ENCODE measurements around the gene KANSL1.

The KANSL1 gene

DNA sequence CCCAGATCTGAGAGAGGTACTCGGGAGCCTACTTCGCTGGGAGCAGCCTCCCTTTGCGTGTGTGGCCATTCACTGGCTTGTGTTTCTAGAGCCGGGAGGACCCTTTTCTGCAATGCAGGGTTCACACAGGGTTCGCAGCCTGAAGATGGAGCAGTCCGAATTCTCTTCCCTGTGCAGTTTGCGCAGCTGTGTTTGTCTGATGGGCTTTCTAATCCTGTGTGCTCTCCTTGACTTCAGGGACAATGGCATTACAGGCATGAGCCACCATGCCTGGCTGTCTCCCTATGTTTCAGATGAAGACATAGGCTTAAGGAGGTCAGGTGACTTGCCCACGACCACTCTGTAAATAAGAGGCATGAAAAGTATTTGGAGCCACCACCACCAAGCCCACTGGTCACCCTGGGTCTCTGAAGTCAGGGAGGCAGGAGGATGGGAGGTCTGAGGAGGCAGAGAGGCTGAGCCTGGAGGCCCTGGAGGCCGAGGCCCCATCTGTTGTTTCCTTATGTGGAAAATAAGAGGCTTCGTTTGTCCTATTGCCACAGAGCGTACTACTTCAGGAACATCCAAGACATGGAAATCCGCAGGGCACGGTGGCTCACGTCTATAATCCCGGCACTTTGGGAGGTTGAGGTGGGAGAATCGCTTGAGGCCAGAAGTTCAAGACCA, 199.1 kb downstream of the KANSL1 start:
- no peak for DNase-seq (ENCODE audit: low read depth in 1 of 2, low spot score in 1 of 2)
- no peak for TF ChIP-seq JUND (IDR thresholded peaks at IDR 0.05; ENCODE audit: low read depth)
- in situ Hi-C loops (cut with HindIII; ENCODE audit: low pct_unique_long_range_greater_than_20kb, low sequenced_read_pairs), result no loop called here

DNA sequence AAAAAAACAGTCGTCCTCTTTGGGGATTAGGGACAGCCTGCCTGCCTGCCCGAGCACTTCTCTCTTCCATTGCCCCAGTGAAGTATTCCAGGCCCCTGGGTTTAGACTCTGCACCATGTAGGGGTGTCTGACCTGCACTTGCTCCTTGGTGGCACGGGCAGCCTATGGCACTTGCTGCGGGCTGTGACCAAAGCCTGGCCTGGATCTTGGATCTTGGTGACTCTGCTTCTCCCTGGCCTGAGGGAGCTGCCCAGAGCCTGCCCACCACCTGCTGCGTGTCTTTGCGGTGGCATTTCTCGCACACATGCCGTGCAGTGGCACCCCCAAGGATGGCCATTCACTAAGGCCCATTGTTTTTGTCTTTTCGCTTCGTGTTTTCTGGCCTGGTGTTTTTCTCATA, 200.3 kb downstream of the KANSL1 start:
- no peak for TF ChIP-seq JUND (IDR thresholded peaks at IDR 0.05; ENCODE audit: low read depth)
- in situ Hi-C loops (cut with HindIII; ENCODE audit: low pct_unique_long_range_greater_than_20kb, low sequenced_read_pairs), result no loop called here
- peak in 1 of 2 experiments; percentile 35 for DNase-seq (ENCODE audit: low read depth in 1 of 2, low spot score in 1 of 2)

DNA sequence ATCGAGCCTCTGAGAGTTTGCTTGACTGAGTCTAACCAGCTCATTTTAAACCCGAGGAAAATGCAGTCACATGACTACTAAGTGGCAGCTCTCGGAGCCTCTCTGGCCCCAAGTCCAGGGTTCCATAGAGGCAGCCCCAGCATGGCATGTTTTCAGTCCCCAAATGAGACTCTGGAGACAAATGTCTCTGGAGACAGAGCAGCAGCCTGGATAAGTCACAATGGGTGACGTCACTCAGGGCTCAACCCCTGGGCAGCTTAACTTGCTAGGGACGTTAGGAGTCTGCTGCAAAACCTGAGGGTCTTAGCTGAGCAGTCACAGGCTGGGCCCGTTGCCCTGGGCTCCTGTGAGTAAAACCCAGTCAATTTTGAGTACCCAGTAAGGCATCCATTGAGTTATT, 201.1 kb downstream of the KANSL1 start:
- TF ChIP-seq JUND (IDR thresholded peaks at IDR 0.05; ENCODE audit: low read depth), result no peak
- in situ Hi-C loops (cut with HindIII; ENCODE audit: low pct_unique_long_range_greater_than_20kb, low sequenced_read_pairs), result no loop called here
- no peak for DNase-seq (ENCODE audit: low read depth in 1 of 2, low spot score in 1 of 2)

DNA sequence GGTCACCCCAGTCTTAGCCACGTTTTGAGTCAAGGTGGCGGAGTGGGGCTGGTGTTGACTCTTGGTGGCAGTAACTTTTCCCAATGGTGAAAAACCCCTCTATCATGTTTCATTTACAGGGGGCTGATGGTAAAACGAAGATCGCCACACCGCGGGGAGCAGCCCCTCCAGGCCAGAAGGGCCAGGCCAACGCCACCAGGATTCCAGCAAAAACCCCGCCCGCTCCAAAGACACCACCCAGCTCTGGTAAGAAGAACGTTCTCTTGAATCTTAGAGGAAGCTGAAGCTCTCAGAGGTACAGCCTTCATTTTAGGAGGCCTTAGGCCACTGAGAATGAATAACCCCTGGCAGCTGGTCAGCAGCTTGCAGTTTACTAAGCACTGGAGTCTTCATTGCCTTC, 201.9 kb downstream of the KANSL1 start:
- TF ChIP-seq JUND (IDR thresholded peaks at IDR 0.05; ENCODE audit: low read depth), result no peak
- no peak for DNase-seq (ENCODE audit: low read depth in 1 of 2, low spot score in 1 of 2)
- in situ Hi-C loops (cut with HindIII; ENCODE audit: low pct_unique_long_range_greater_than_20kb, low sequenced_read_pairs), result no loop called here

DNA sequence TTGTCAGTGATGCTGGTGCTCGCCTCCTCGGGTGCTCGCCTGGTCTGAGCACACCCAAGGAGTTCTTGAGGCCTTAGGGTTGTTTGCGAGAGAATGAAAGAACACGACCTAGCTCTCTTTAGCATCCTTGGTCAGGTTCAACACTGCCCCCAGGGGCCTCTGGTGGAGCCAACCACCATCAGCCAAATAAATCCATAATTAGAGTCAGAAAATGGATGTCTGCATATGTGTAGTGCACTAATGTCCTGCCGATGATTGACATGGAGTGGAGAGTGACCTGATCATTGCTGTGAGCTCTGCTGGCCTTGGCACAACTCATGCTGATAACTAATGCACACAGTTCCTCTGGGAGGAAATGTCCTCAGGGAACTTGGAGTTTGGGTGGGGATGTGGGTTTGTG, 202.3 kb downstream of the KANSL1 start:
- in situ Hi-C loops (cut with HindIII; ENCODE audit: low pct_unique_long_range_greater_than_20kb, low sequenced_read_pairs), result no loop called here
- no peak for DNase-seq (ENCODE audit: low read depth in 1 of 2, low spot score in 1 of 2)
- TF ChIP-seq JUND (IDR thresholded peaks at IDR 0.05; ENCODE audit: low read depth), result no peak

DNA sequence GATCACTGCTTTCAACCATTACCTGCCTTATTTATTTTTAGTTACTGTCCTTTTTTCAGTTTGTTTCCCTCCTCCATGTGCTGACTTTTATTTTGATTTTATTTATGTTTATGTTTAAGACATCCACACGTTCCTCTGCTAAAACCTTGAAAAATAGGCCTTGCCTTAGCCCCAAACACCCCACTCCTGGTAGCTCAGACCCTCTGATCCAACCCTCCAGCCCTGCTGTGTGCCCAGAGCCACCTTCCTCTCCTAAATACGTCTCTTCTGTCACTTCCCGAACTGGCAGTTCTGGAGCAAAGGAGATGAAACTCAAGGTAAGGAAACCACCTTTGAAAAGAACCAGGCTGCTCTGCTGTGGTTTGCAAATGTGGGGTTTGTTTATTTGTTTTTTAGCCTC, 203.5 kb downstream of the KANSL1 start:
- in situ Hi-C loops (cut with HindIII; ENCODE audit: low pct_unique_long_range_greater_than_20kb, low sequenced_read_pairs), result no loop called here
- TF ChIP-seq JUND (IDR thresholded peaks at IDR 0.05; ENCODE audit: low read depth), result no peak
- no peak for DNase-seq (ENCODE audit: low read depth in 1 of 2, low spot score in 1 of 2)

DNA sequence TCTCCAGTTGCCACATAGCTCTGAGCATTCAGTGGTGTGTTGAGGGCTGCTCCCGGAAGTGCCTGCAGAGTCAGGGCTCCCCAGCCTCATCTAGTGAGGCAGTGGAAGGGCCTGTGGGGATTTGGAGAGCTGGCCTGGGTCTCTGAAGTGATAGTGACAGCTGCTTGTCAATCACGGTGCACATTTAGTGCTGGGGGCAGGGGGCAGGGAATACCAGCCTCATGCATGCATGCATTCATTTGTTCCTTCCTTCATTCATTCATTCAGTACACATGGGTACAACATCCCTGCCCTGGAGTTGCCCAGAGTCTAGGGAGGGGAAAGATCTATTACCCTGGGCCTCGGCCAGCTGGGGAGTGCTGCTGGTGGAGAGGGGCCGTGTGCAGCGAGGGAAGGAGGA, 205.5 kb downstream of the KANSL1 start:
- no peak for TF ChIP-seq JUND (IDR thresholded peaks at IDR 0.05; ENCODE audit: low read depth)

DNA sequence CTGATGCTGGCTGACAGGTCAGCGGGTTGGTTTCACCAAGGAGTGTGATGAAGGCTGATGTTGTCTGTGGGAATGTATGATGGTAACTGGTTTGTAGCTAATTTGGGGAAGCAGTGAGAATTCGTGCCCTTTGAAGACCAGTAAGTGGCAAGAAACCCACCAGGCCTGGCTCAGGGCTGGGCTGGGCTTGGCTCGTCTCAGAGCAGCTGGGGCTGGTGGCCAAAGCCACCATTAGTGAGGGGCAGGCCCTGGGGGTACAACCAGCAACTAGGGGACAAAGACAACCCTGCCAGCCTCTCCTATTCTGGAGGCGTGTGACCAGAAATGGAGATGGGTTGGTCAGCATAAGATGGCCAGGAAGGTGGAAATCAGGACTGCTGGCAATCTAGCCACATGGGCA, 207.2 kb downstream of the KANSL1 start:
- DNase-seq (ENCODE audit: low read depth in 1 of 2, low spot score in 1 of 2), result no peak
- in situ Hi-C loops (cut with HindIII; ENCODE audit: low pct_unique_long_range_greater_than_20kb, low sequenced_read_pairs), result no loop called here
- no peak for TF ChIP-seq JUND (IDR thresholded peaks at IDR 0.05; ENCODE audit: low read depth)

More for the DNA sequence above, 205.5 kb downstream of the KANSL1 start:
- no peak for DNase-seq (ENCODE audit: low read depth in 1 of 2, low spot score in 1 of 2)
- in situ Hi-C loops (cut with HindIII; ENCODE audit: low pct_unique_long_range_greater_than_20kb, low sequenced_read_pairs), result no loop called here

DNA sequence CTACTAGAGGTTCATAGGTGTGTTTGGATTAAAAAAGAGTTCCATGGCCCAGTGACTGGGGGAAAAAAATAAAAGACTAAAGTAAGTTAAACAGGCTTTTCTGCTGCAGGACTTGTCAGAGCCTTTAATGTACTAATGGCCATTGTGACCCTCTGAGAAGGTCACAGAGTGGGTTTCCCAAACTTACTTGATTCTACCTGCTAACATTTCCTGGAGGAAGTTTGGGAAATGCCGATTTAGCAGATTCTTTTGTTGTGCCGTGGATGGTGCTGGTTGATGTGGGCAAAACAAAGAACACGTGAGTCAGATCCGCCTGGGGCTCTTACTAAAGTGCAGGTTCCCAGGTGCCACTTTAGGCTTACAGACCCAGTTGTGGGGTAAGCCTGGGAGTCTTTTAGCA, 207.8 kb downstream of the KANSL1 start:
- no peak for DNase-seq (ENCODE audit: low read depth in 1 of 2, low spot score in 1 of 2)
- in situ Hi-C loops (cut with HindIII; ENCODE audit: low pct_unique_long_range_greater_than_20kb, low sequenced_read_pairs), result no loop called here
- TF ChIP-seq JUND (IDR thresholded peaks at IDR 0.05; ENCODE audit: low read depth), result no peak

DNA sequence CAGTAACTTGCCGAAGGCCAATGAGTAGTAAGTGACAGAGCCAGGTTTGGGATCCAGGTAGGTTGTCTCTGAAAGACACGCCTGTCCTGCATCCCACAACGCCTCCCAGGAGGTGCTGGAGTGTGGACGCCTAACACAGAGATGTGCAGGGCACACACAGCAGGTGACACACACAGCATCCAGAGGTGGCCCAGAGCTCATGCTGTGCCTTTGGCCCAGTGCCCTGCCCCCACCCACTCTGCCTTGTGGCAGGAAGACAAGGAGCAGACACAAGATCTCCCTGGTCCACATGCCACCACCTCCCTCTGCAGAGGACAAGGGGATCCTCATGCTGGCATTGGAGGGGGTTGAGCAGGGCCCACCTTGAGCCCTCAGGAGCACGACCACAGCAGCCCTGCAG, 208.9 kb downstream of the KANSL1 start:
- no peak for DNase-seq (ENCODE audit: low read depth in 1 of 2, low spot score in 1 of 2)
- in situ Hi-C loops (cut with HindIII; ENCODE audit: low pct_unique_long_range_greater_than_20kb, low sequenced_read_pairs), result no loop called here
- TF ChIP-seq JUND (IDR thresholded peaks at IDR 0.05; ENCODE audit: low read depth), result no peak

DNA sequence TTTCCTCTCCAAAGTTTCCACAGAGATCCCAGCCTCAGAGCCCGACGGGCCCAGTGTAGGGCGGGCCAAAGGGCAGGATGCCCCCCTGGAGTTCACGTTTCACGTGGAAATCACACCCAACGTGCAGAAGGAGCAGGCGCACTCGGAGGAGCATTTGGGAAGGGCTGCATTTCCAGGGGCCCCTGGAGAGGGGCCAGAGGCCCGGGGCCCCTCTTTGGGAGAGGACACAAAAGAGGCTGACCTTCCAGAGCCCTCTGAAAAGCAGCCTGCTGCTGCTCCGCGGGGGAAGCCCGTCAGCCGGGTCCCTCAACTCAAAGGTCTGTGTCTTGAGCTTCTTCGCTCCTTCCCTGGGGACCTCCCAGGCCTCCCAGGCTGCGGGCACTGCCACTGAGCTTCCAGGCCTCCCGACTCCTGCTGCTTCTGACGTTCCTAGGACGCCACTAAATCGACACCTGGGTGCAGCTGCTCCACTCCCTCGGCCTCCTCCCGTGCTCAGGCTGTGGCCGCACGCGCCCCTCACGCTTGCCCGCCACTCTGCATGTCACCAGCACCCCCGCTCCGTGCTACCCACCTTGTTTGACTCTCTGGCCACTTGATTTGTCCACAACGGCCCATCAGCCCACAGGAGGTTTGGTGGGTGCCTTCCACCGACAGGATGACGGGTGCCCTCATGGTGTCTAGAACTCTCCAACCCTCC, 209.5 kb downstream of the KANSL1 start:
- in situ Hi-C loops (cut with HindIII; ENCODE audit: low pct_unique_long_range_greater_than_20kb, low sequenced_read_pairs), result no loop called here
- DNase-seq (ENCODE audit: low read depth in 1 of 2, low spot score in 1 of 2), result no peak
- no peak for TF ChIP-seq JUND (IDR thresholded peaks at IDR 0.05; ENCODE audit: low read depth)

DNA sequence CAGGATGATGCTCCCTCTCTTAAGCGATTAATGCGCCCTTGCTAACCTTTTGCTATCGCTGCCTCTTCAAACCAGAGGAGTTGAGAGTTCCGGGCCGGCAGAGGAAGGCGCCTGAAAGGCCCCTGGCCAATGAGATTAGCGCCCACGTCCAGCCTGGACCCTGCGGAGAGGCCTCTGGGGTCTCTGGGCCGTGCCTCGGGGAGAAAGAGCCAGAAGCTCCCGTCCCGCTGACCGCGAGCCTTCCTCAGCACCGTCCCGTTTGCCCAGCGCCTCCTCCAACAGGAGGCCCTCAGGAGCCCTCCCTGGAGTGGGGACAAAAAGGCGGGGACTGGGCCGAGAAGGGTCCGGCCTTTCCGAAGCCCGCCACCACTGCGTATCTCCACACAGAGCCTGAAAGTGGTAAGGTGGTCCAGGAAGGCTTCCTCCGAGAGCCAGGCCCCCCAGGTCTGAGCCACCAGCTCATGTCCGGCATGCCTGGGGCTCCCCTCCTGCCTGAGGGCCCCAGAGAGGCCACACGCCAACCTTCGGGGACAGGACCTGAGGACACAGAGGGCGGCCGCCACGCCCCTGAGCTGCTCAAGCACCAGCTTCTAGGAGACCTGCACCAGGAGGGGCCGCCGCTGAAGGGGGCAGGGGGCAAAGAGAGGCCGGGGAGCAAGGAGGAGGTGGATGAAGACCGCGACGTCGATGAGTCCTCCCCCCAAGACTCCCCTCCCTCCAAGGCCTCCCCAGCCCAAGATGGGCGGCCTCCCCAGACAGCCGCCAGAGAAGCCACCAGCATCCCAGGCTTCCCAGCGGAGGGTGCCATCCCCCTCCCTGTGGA, 210.2 kb downstream of the KANSL1 start:
- no peak for TF ChIP-seq JUND (IDR thresholded peaks at IDR 0.05; ENCODE audit: low read depth)
- DNase-seq (ENCODE audit: low read depth in 1 of 2, low spot score in 1 of 2), result no peak
- in situ Hi-C loops (cut with HindIII; ENCODE audit: low pct_unique_long_range_greater_than_20kb, low sequenced_read_pairs), result no loop called here

DNA sequence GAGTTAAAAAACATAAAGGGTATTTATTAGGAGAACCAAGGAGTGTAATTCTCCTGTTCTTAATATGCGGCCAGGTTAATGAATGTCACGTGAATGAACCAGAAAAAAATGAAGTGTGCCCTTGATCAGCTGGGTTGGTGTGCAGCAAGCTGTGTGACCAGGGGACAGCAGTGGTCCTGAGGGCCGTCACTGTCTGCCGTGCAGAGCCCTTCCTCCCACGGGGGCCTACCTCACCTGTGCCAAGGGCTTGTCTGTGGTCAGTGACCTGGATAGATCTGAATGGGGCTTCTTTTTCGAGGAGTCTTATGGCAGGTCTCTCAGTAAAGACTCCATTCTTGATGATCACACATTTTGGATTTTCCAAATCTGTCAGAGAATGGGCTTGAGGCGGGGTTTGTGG, 211.9 kb downstream of the KANSL1 start:
- in situ Hi-C loops (cut with HindIII; ENCODE audit: low pct_unique_long_range_greater_than_20kb, low sequenced_read_pairs), result no loop called here
- DNase-seq (ENCODE audit: low read depth in 1 of 2, low spot score in 1 of 2), result no peak
- no peak for TF ChIP-seq JUND (IDR thresholded peaks at IDR 0.05; ENCODE audit: low read depth)
